Endothelial cell (in vitro differentiated cells): ENCODE data around the gene TFB1M. TPM values are rescaled to one million over a fixed set of nuclear protein-coding genes. Genes with fewer than 3 reads are reported as not detected.

Experiments
- DNase-seq: peaks from one replicate; pipeline ENCODE4 v3.0.0; 2021; ENCODE audit warnings: low spot score
- H3K27ac Mint-ChIP-seq: one replicate; pipeline ENCODE4 v1.8.0; 2021; ENCODE audit warnings: mixed read lengths, inconsistent platforms; ENCODE audit not compliant: unreplicated experiment
- H3K27me3 Mint-ChIP-seq: one replicate; pipeline ENCODE4 v1.8.0; 2021; ENCODE audit warnings: mild to moderate bottlenecking, moderate library complexity, mixed read lengths, inconsistent platforms; ENCODE audit not compliant: unreplicated experiment
- H3K36me3 Mint-ChIP-seq: one replicate; pipeline ENCODE4 v1.8.0; 2021; ENCODE audit warnings: mild to moderate bottlenecking, low read depth, mixed read lengths, inconsistent platforms; ENCODE audit not compliant: unreplicated experiment
- H3K4me1 Mint-ChIP-seq: one replicate; pipeline ENCODE4 v1.8.0; 2021; ENCODE audit warnings: mild to moderate bottlenecking, mixed read lengths, inconsistent platforms; ENCODE audit not compliant: unreplicated experiment
- H3K4me3 Mint-ChIP-seq: one replicate; pipeline ENCODE4 v1.8.0; 2021; ENCODE audit warnings: mild to moderate bottlenecking, mixed read lengths, inconsistent platforms; ENCODE audit not compliant: unreplicated experiment
- H3K9me3 Mint-ChIP-seq: one replicate; pipeline ENCODE4 v1.8.0; 2021; ENCODE audit warnings: mixed read lengths, inconsistent platforms; ENCODE audit not compliant: unreplicated experiment
- total RNA-seq: library from RNA; stranded (reverse); fragmentation: NEBNext Ultra II Directional; extraction: Animal tissue kit (Norgen Biotek cat#: 25700); gene quantifications from one replicate; pipeline ENCODE4 v1.2.1, GENCODE V29; 2021; ENCODE audit not compliant: unreplicated experiment
- TF ChIP-seq, protein P1 (sequence below): fragments of 200-600 bp; sonication (generic); IDR thresholded peaks from one replicate; pipeline ENCODE4 v1.5.0; 2021; ENCODE audit warnings: antibody characterized with exemption; ENCODE audit not compliant: unreplicated experiment

TFB1M gene
- total RNA-seq, 1 donor from 2014 or later = 25.9 TPM

DNA sequence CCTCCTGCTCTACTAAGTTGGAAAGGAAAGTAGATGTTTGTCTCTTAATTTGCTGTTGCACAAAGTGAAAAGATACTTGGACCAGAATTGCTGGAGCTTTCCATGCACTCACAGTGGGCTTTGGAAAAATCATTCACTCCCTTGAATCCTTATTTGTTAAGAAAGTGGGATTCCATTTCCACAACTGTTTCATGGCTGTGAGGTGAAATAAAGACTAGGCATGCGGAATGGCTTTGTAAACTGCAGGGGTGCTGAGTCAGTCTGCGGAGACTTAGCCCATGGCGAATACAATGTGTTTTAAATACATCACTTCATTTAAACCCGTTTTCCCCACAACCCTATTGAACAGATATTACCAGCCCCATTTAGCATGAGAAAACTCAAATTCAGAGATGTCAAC lies 87.2 kb downstream of the TFB1M start:
- H3K4me3 Mint-ChIP-seq = peak overlapping the region; percentile 10
- peaks cover 36% of the 10 kb centered on the region for H3K36me3 Mint-ChIP-seq

GRCh38 chr6:155224618-155225017 lies 89.7 kb downstream of the TFB1M start:
- Mint-ChIP-seq H3K4me1 (peaks cover 4% of the 10 kb centered on the region), H3K9me3 (no peaks in the 10 kb centered on the region), H3K27ac (no peak overlapping the region), H3K36me3 (peaks cover 30% of the 10 kb centered on the region), H3K4me3 (no peak overlapping the region), H3K27me3 (peaks cover 6% of the 10 kb centered on the region)
- DNase-seq = no peak
- TF ChIP-seq, protein P1, sequence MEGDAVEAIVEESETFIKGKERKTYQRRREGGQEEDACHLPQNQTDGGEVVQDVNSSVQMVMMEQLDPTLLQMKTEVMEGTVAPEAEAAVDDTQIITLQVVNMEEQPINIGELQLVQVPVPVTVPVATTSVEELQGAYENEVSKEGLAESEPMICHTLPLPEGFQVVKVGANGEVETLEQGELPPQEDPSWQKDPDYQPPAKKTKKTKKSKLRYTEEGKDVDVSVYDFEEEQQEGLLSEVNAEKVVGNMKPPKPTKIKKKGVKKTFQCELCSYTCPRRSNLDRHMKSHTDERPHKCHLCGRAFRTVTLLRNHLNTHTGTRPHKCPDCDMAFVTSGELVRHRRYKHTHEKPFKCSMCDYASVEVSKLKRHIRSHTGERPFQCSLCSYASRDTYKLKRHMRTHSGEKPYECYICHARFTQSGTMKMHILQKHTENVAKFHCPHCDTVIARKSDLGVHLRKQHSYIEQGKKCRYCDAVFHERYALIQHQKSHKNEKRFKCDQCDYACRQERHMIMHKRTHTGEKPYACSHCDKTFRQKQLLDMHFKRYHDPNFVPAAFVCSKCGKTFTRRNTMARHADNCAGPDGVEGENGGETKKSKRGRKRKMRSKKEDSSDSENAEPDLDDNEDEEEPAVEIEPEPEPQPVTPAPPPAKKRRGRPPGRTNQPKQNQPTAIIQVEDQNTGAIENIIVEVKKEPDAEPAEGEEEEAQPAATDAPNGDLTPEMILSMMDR = no peak

More for the DNA sequence above, 87.2 kb downstream of the TFB1M start:
- TF ChIP-seq, protein P1 = no peak
- DNase-seq = no peak
- Mint-ChIP-seq H3K27me3 (peaks cover 7% of the 10 kb centered on the region), H3K4me1 (peaks cover 4% of the 10 kb centered on the region), H3K9me3 (no peaks in the 10 kb centered on the region), H3K27ac (no peak overlapping the region)

DNA sequence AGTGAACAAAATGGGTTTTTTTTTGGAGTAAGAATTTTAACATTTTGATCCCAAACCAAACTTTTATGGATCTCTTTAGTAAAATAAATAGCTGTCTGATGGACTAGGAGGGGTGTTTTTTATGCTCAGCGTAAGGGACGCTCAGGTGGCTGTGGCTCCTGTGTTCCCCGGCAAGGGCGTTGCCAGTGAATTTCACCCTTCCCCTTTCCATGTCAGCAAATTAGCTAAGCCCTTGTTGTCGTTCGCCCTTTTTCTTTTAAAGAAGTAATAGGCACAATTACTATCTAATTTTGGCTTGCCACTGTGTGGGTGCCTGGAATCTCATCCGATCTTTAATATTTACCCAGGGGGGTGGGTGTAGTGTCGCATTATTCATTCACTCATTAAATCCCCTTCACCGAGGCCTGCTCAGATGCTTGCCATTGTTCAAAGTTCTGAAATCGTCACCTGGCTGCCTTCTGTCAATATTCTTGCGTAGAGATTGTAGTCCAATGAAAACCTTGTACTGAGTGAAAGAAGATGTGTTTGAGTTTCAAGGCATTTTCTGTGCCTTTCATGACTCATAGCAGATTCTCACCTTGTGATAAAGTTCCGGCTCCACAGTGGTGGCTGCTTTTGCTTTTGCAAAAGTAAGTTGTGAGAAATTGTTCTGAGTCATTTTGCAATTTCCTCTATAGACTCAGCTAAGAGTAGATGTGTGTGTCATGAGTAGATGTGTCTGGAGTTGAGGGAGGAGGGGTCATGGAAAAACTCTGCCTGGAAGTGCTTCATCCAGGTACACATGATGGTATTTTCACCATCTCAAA lies 90.4 kb downstream of the TFB1M start:
- H3K27me3 Mint-ChIP-seq = peaks cover 5% of the 10 kb centered on the region
- H3K4me3 Mint-ChIP-seq = no peak overlapping the region
- TF ChIP-seq, protein P1 = no peak
- H3K27ac Mint-ChIP-seq = no peak overlapping the region
- no peaks in the 10 kb centered on the region for H3K9me3 Mint-ChIP-seq
- H3K36me3 Mint-ChIP-seq = peaks cover 30% of the 10 kb centered on the region
- no peak for DNase-seq
- peaks cover 4% of the 10 kb centered on the region for H3K4me1 Mint-ChIP-seq

- no peaks in the 10 kb centered on the region for H3K9me3 Mint-ChIP-seq
- peaks cover under 1% of the 10 kb centered on the region for H3K4me1 Mint-ChIP-seq
- H3K36me3 Mint-ChIP-seq = peaks cover 19% of the 10 kb centered on the region
- H3K27ac Mint-ChIP-seq = no peak overlapping the region
- TF ChIP-seq, protein P1 = no peak
- DNase-seq = no peak
- peaks cover 2% of the 10 kb centered on the region for H3K27me3 Mint-ChIP-seq
- no peak overlapping the region for H3K4me3 Mint-ChIP-seq
These were observed 91.8 kb downstream of the TFB1M start for GRCh38 chr6:155222506-155222905.

GRCh38 chr6:155221086-155221485 lies 93.2 kb downstream of the TFB1M start:
- DNase-seq = no peak
- Mint-ChIP-seq H3K4me1 (peaks cover 7% of the 10 kb centered on the region), H3K4me3 (no peak overlapping the region), H3K36me3 (peaks cover 14% of the 10 kb centered on the region), H3K27me3 (peaks cover 2% of the 10 kb centered on the region), H3K9me3 (no peaks in the 10 kb centered on the region), H3K27ac (no peak overlapping the region)
- TF ChIP-seq, protein P1 = no peak
